Caco-2 (cell line): Measurements from ENCODE around the gene FRMD6. TPM values are rescaled to one million over a fixed set of nuclear protein-coding genes. Genes with fewer than 3 reads are reported as not detected.

ENCODE experiments used
- BruUV-seq: library from RNA; stranded (reverse); fragments of 400-500 nt; replicated peaks from 2 replicates; lab custom pipeline; 2021; lab: Mats Ljungman, UMichigan
- CTCF ChIA-PET: fragments of 300-600 bp; sonication (Branson Sonifier 250); formaldehyde crosslinking; loops from one replicate; lab custom pipeline; 2022; ENCODE audit warnings: antibody characterized with exemption; lab: Charles Lee
- POLR2A ChIA-PET: fragments of 300-600 bp; sonication (Branson Sonifier 250); formaldehyde crosslinking; loops from one replicate; lab custom pipeline; 2022; ENCODE audit warnings: antibody characterized with exemption; lab: Charles Lee
- DNase-seq, 2 experiments: peaks; one replicate each; pipeline versions ENCODE4 v3.0.0 to v3.0.0-alpha.2; 2020 to 2022
- H3K27me3 ChIP-seq: replicated peaks from 2 replicates; pipeline ENCODE4 v1.6.0; 2011; ENCODE audit warnings: low read length; ENCODE audit not compliant: control insufficient read depth, insufficient read depth
- H3K36me3 ChIP-seq: 2 replicates; pipeline ENCODE4 v1.5.1; 2011; ENCODE audit warnings: low read length; ENCODE audit not compliant: control insufficient read depth, insufficient read depth
- H3K4me1 ChIP-seq: fragments of 250-450 bp; sonication (Bioruptor Pico); 2 replicates; pipeline ENCODE4 v1.5.1; 2020; ENCODE audit warnings: mild to moderate bottlenecking
- H3K4me3 ChIP-seq: 2 replicates; pipeline ENCODE4 v1.5.1; 2011; ENCODE audit warnings: low read depth, mild to moderate bottlenecking, control low read depth, low read length
- H3K9me3 ChIP-seq: fragments of 250-450 bp; sonication (Bioruptor Pico); 2 replicates; pipeline ENCODE4 v1.5.1; 2020; ENCODE audit warnings: mild to moderate bottlenecking, moderate library complexity
- H3K27ac Mint-ChIP-seq: one replicate; pipeline ENCODE4 v1.8.0; 2022; ENCODE audit warnings: mixed read lengths; ENCODE audit not compliant: unreplicated experiment
- H3K27me3 Mint-ChIP-seq: one replicate; pipeline ENCODE4 v1.8.0; 2022; ENCODE audit warnings: mixed read lengths; ENCODE audit not compliant: insufficient read depth, unreplicated experiment
- H3K36me3 Mint-ChIP-seq: one replicate; pipeline ENCODE4 v1.8.0; 2022; ENCODE audit warnings: mild to moderate bottlenecking, mixed read lengths; ENCODE audit not compliant: insufficient read depth, unreplicated experiment
- H3K4me1 Mint-ChIP-seq: one replicate; pipeline ENCODE4 v1.8.0; 2022; ENCODE audit warnings: low read depth, mixed read lengths; ENCODE audit not compliant: unreplicated experiment
- H3K4me3 Mint-ChIP-seq: one replicate; pipeline ENCODE4 v1.8.0; 2022; ENCODE audit warnings: mild to moderate bottlenecking, moderate library complexity, mixed read lengths; ENCODE audit not compliant: unreplicated experiment
- H3K9me3 Mint-ChIP-seq: one replicate; pipeline ENCODE4 v1.8.0; 2022; ENCODE audit warnings: mixed read lengths; ENCODE audit not compliant: unreplicated experiment
- intact Hi-C: fragments of 100-400 bp; cut with micrococcal nuclease; formaldehyde crosslinking; loops from one replicate; pipeline ENCODE4 v1.10.0; 2022; ENCODE audit not compliant: unreplicated experiment
- total RNA-seq: library from RNA; stranded (reverse); gene quantifications from 2 replicates; pipeline ENCODE4 v1.2.3, GENCODE V29; 2022
- TF ChIP-seq, protein P1 (sequence below), 2 experiments: fragments of 200-600 bp in 1 of 2; IDR thresholded peaks; 1 replicate in 1 of 2; 2 replicates in 1 of 2; pipeline versions ENCODE4 v1.5.1 to v1.8.0; 2011 to 2022; ENCODE audit warnings: antibody characterized with exemption in 1 of 2, control low read depth in 1 of 2, inconsistent platforms in 1 of 2, low read depth in 1 of 2, low read length in 1 of 2, mild to moderate bottlenecking in 1 of 2, moderate library complexity in 1 of 2; ENCODE audit not compliant: insufficient read depth in 1 of 2, severe bottlenecking in 1 of 2, unreplicated experiment in 1 of 2

Gene FRMD6
- total RNA-seq, 1 experiment from 2014 or later: 35.7 TPM

DNA sequence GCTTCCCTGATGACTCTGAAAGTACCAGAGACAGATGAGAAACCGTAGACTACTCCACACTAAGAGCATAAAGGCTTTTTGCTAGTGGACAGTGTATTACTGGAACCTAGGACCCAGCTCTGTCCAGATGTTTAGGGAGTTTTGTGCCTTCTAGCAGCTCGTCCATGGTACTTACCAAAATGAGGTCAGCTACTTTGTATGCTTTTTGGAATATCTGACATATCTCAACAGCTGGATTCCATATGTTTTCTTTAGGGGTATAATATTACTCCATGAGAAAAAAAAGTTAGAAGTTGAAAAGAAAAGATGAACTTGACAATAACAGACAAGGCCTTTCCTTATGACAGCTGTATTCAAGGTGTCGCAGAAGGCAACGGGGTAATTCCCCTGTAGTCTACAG is 32.1 kb upstream of the FRMD6 start:
- CTCF ChIA-PET: no interaction called here
- H3K27ac Mint-ChIP-seq: no peak overlapping the region
- intact Hi-C loops: no loop called here
- no peak for DNase-seq
- H3K4me3 ChIP-seq: no peak overlapping the region
- POLR2A ChIA-PET: no interaction called here
- H3K9me3 Mint-ChIP-seq: no peaks in the 10 kb centered on the region
- peaks cover 27% of the 10 kb centered on the region for H3K4me1 ChIP-seq
- H3K9me3 ChIP-seq: no peaks in the 10 kb centered on the region
- no peak overlapping the region for H3K4me3 Mint-ChIP-seq
- TF ChIP-seq, protein P1, sequence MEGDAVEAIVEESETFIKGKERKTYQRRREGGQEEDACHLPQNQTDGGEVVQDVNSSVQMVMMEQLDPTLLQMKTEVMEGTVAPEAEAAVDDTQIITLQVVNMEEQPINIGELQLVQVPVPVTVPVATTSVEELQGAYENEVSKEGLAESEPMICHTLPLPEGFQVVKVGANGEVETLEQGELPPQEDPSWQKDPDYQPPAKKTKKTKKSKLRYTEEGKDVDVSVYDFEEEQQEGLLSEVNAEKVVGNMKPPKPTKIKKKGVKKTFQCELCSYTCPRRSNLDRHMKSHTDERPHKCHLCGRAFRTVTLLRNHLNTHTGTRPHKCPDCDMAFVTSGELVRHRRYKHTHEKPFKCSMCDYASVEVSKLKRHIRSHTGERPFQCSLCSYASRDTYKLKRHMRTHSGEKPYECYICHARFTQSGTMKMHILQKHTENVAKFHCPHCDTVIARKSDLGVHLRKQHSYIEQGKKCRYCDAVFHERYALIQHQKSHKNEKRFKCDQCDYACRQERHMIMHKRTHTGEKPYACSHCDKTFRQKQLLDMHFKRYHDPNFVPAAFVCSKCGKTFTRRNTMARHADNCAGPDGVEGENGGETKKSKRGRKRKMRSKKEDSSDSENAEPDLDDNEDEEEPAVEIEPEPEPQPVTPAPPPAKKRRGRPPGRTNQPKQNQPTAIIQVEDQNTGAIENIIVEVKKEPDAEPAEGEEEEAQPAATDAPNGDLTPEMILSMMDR (IDR thresholded peaks at IDR 0.05; ENCODE audit: insufficient read depth in 1 of 2, low read depth in 1 of 2, low read length in 1 of 2, severe bottlenecking in 1 of 2, unreplicated experiment in 1 of 2): no peak
- H3K36me3 Mint-ChIP-seq: no peaks in the 10 kb centered on the region
- peaks cover 19% of the 10 kb centered on the region for H3K4me1 Mint-ChIP-seq
- H3K36me3 ChIP-seq: no peaks in the 10 kb centered on the region
- BruUV-seq: no TSS peak
- no peaks in the 10 kb centered on the region for H3K27me3 Mint-ChIP-seq
- H3K27me3 ChIP-seq: no peaks in the 10 kb centered on the region

DNA sequence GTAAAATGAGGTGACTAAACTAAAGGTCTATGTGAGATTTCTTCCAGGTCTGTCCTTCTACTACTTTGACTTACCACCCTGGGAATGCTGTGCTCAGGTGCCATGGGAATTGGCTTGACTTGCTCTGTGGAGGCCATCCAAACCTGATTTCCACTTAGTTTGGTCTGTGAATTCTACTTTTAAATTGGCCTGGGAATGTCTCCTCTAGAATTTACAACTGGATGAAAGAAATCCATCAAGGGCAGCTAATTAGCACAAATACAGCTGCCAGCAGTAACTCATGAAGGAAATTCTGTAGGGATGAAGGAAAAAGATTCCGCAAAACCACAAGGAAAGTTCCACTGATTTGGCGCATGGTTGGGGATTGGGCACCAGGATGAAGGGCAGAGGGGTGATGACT is 31.7 kb upstream of the FRMD6 start:
- Mint-ChIP-seq H3K9me3 (no peaks in the 10 kb centered on the region), H3K4me1 (peaks cover 19% of the 10 kb centered on the region), H3K4me3 (no peak overlapping the region), H3K36me3 (no peaks in the 10 kb centered on the region), H3K27ac (no peak overlapping the region), H3K27me3 (no peaks in the 10 kb centered on the region)
- no peaks in the 10 kb centered on the region for H3K9me3 ChIP-seq
- BruUV-seq: no TSS peak
- no peaks in the 10 kb centered on the region for H3K27me3 ChIP-seq
- CTCF ChIA-PET: no interaction called here
- peaks cover 27% of the 10 kb centered on the region for H3K4me1 ChIP-seq
- TF ChIP-seq, protein P1 (IDR thresholded peaks at IDR 0.05; ENCODE audit: insufficient read depth in 1 of 2, low read depth in 1 of 2, low read length in 1 of 2, severe bottlenecking in 1 of 2, unreplicated experiment in 1 of 2): no peak
- H3K4me3 ChIP-seq: no peak overlapping the region
- POLR2A ChIA-PET: no interaction called here
- H3K36me3 ChIP-seq: no peaks in the 10 kb centered on the region
- intact Hi-C loops: no loop called here
- no peak for DNase-seq

DNA sequence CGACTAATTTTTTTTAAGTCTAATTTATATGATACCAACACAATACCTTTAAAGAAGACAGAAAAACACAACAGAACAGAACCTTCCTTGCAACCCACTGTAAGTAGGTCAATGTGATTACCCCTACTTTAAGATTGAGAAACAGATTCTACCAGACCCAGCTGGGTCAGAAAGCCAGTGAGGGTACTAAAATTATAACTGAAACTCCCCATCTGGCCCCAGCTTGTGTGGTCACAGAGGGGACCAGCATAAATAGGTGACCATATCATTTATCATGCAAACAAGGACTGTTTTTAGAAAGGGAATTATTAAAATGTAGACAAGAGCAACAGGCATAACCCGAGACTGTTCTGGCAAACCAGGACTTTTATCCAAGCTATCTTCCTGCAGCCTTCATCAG is 30.1 kb upstream of the FRMD6 start:
- intact Hi-C loops: no loop called here
- no TSS peak for BruUV-seq
- Mint-ChIP-seq H3K4me1 (peaks cover 14% of the 10 kb centered on the region), H3K9me3 (no peaks in the 10 kb centered on the region), H3K4me3 (no peak overlapping the region), H3K27me3 (no peaks in the 10 kb centered on the region), H3K27ac (no peak overlapping the region), H3K36me3 (no peaks in the 10 kb centered on the region)
- Histone ChIP-seq H3K4me3 (no peak overlapping the region), H3K27me3 (no peaks in the 10 kb centered on the region), H3K4me1 (peaks cover 12% of the 10 kb centered on the region), H3K36me3 (no peaks in the 10 kb centered on the region), H3K9me3 (no peaks in the 10 kb centered on the region)
- ChIA-PET CTCF (no interaction called here), POLR2A (no interaction called here)
- TF ChIP-seq, protein P1 (IDR thresholded peaks at IDR 0.05; ENCODE audit: insufficient read depth in 1 of 2, low read depth in 1 of 2, low read length in 1 of 2, severe bottlenecking in 1 of 2, unreplicated experiment in 1 of 2): no peak
- DNase-seq: no peak
